Lung (tissue), 12 donors: ENCODE results near the gene TMEM45B. TPM values are rescaled to one million over a fixed set of nuclear protein-coding genes. Genes with fewer than 3 reads are reported as not detected.

Experiments
- ATAC-seq: fragments of 200-7000 bp; cut with Tn5 transposase; one replicate; pipeline ENCODE4 v1.9.1; 2020; ENCODE audit warnings: moderate number of reproducible peaks; ENCODE audit not compliant: insufficient read depth, low FRiP score
- DNase-seq, 3 donors: peaks; one replicate each; pipeline ENCODE4 v3.0.0-alpha.2; 2013 to 2017
- H3K27ac ChIP-seq, 2 donors: one replicate each; pipeline ENCODE4 v1.5.1; 2013; ENCODE audit warnings: mild to moderate bottlenecking in 2 of 2, moderate library complexity in 2 of 2, control low read depth in 1 of 2, inconsistent platforms in 1 of 2, low read depth in 1 of 2, low read length in 1 of 2
- H3K27me3 ChIP-seq, 3 donors: one replicate each; pipeline ENCODE4 v1.5.1; 2013; ENCODE audit warnings: low read length in 2 of 3; ENCODE audit not compliant: control insufficient read depth in 3 of 3, insufficient read depth in 3 of 3
- H3K36me3 ChIP-seq, 4 donors: one replicate each; pipeline ENCODE4 v1.5.1; 2013; ENCODE audit warnings: low read length in 4 of 4, mild to moderate bottlenecking in 1 of 4, moderate library complexity in 1 of 4; ENCODE audit not compliant: control insufficient read depth in 4 of 4, insufficient read depth in 4 of 4
- H3K4me1 ChIP-seq, 5 donors: one replicate each; pipeline ENCODE4 v1.5.1; 2013; ENCODE audit warnings: low read length in 5 of 5, mild to moderate bottlenecking in 2 of 5, moderate library complexity in 1 of 5; ENCODE audit not compliant: control insufficient read depth in 5 of 5, insufficient read depth in 5 of 5
- H3K4me3 ChIP-seq: one replicate; pipeline ENCODE4 v1.5.1; 2013; ENCODE audit warnings: mild to moderate bottlenecking, control low read depth, moderate library complexity
- H3K9ac ChIP-seq, 2 donors: one replicate each; pipeline ENCODE4 v1.5.1; 2013; ENCODE audit warnings: low read length in 2 of 2, control low read depth in 1 of 2; ENCODE audit not compliant: insufficient read depth in 1 of 2
- H3K9me3 ChIP-seq, 4 donors: one replicate each; pipeline ENCODE4 v1.5.1; 2013; ENCODE audit warnings: low read length in 3 of 4, mild to moderate bottlenecking in 1 of 4, moderate library complexity in 1 of 4; ENCODE audit not compliant: control insufficient read depth in 4 of 4, insufficient read depth in 3 of 4
- CTCF ChIP-seq: IDR thresholded peaks from 2 replicates; pipeline ENCODE4 v1.5.1; 2012; ENCODE audit warnings: mild to moderate bottlenecking; ENCODE audit errors: control extremely low read depth, extremely low read depth
- WGBS, 2 donors: extraction: QIAGEN DNeasy Blood & Tissue Kit; methylation state at CpG; one replicate each; pipeline ENCODE4 v1.1.7; 2013; 5-methylcytosine and 5-hydroxymethylcytosine counted together
- polyA plus RNA-seq, 2 donors: library from polyadenylated mRNA; stranded (reverse); fragments of 200-250 nt; gene quantifications; one replicate each; pipeline ENCODE4 v1.2.1, GENCODE V29; 2013
- total RNA-seq, 2 donors: library from RNA; depleted of rRNA in 1 of 2; stranded (reverse); fragments of >200 nt in 1 of 2; gene quantifications; one replicate each; pipeline ENCODE4 v1.2.1, GENCODE V29; 2014 to 2021
- donor health status: control.
- donor health status: control.
- donor health status: Bipolar disorder and iron deficiency.
- donor health status: healthy.
- donor health status: DM: yes; HTN: yes; CAD: no.

The TMEM45B gene
- total and polyA plus RNA-seq, 4 donors = 11.6 to 20.5 (median 16.0) TPM

DNA sequence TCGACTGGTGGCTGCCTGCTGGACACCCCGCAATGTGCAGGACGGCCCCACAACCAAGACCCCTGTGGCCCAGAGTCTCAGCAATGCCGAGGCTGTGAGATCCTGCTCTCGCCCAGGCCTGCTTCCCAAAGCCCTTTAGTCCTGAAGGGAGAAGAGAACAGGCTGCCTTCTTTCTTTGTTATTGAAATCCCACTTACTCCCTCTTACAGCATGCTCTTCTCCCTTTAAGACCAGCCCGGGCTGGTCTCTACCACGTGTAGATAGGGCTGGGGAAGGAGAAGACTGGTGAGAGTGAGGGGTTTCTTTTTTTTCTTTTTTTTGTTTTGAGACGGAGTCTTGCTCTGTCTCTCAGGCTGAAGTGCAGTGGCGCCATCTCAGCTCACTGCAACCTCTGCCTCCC, 21.3 kb downstream of the TMEM45B start:
- Histone ChIP-seq H3K36me3 (no peaks in the 10 kb centered on the region), H3K4me3 (no peak overlapping the region), H3K4me1 (no peaks in the 10 kb centered on the region), H3K27ac (no peak overlapping the region), H3K27me3 (no peaks in the 10 kb centered on the region), H3K9me3 (peaks cover 0 to 2% (median 0%) of the 10 kb centered on the region in 4 donors), H3K9ac (no peak overlapping the region)
- TF ChIP-seq CTCF = no peak
- 88 to 92% methylated on average over 9 of the region's 9 CpGs for WGBS, 2 donors
- DNase-seq (no peak), ATAC-seq (no peak)

DNA sequence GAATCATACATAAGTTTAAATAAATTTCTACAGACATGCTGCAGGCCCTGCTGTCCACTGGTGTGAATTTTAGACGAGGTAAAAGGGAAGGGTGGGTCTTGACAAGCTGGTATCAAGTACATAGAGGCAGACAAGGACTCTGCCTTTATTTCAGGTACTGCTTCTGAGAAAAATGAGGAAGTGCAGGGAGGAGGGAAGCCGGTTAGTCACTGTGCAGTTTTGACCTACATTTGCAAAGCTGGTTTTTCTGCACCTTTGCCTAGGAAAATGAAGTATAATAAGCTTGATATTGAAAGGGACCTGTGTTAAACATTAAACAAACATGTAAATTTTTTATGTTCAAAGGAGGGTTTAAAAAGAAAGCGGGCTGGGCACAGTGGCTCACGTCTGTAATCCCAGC, 24.6 kb downstream of the TMEM45B start:
- 35 to 38% methylated on average over 4 of the region's 4 CpGs for WGBS, 2 donors
- peaks cover 0 to 2% (median 0%) of the 10 kb centered on the region in 4 donors for H3K9me3 ChIP-seq
- no peak for TF ChIP-seq CTCF
- H3K36me3 ChIP-seq = no peaks in the 10 kb centered on the region
- peak in 1 of 3 donors; percentile 54 for DNase-seq
- no peak overlapping the region for H3K4me3 ChIP-seq
- H3K9ac ChIP-seq = no peak overlapping the region
- H3K27me3 ChIP-seq = no peaks in the 10 kb centered on the region
- H3K27ac ChIP-seq = no peak overlapping the region
- H3K4me1 ChIP-seq = no peaks in the 10 kb centered on the region
- ATAC-seq = peak; percentile 41

- no peaks in the 10 kb centered on the region for H3K36me3 ChIP-seq
- peaks cover 0 to 2% (median 0%) of the 10 kb centered on the region in 4 donors for H3K9me3 ChIP-seq
- ATAC-seq (no peak), DNase-seq (no peak)
- no peaks in the 10 kb centered on the region for H3K27me3 ChIP-seq
- 90 to 96% methylated on average over 2 of the region's 2 CpGs for WGBS, 2 donors
- H3K27ac ChIP-seq = no peak overlapping the region
- no peak overlapping the region for H3K4me3 ChIP-seq
- TF ChIP-seq CTCF = no peak
- peaks cover 0 to 2% (median 0%) of the 10 kb centered on the region in 5 donors for H3K4me1 ChIP-seq
- no peak overlapping the region for H3K9ac ChIP-seq
These were observed 26.5 kb downstream of the TMEM45B start for GRCh38 chr11:129842138-129842537.
